ENCODE results near the gene ZBTB33. TPM values are rescaled to one million over a fixed set of nuclear protein-coding genes. Genes with fewer than 3 reads are reported as not detected.

ZBTB33 gene
- total RNA-seq, 3 donors from 2014 or later = 10.7 to 12.9 (median 11.4) TPM

GRCh38 chrX:120244395-120244734 lies 6.2 kb upstream of the ZBTB33 start:
- Mint-ChIP-seq H3K4me3 (peak overlapping the region; percentile 99), H3K36me3 (ENCODE audit: insufficient read depth) (no peaks in the 10 kb centered on the region), H3K27me3 (ENCODE audit: low read depth) (no peaks in the 10 kb centered on the region), H3K4me1 (ENCODE audit: low read depth) (peaks cover 17% of the 10 kb centered on the region), H3K9me3 (no peaks in the 10 kb centered on the region)
- no peak for DNase-seq
- ATAC-seq = peak in 1 of 2 donors; percentile 9

- Mint-ChIP-seq H3K4me3 (peak overlapping the region; percentile 99), H3K9me3 (no peaks in the 10 kb centered on the region), H3K27me3 (ENCODE audit: low read depth) (no peaks in the 10 kb centered on the region), H3K4me1 (ENCODE audit: low read depth) (peaks cover 18% of the 10 kb centered on the region), H3K36me3 (ENCODE audit: insufficient read depth) (no peaks in the 10 kb centered on the region)
- DNase-seq (peak; percentile 37), ATAC-seq (peak; percentile 86 to 94)
Observed at GRCh38 chrX:120244735-120245498, 5.7 kb upstream of the ZBTB33 start.

GRCh38 chrX:120251471-120252011 lies 929 bp downstream of the ZBTB33 start:
- no peaks in the 10 kb centered on the region for H3K27me3 Mint-ChIP-seq (ENCODE audit: low read depth)
- peaks cover 21% of the 10 kb centered on the region for H3K4me1 Mint-ChIP-seq (ENCODE audit: low read depth)
- H3K4me3 Mint-ChIP-seq = peak overlapping the region; percentile 95
- ATAC-seq (peak; percentile 1 to 2), DNase-seq (no peak)
- peaks cover 15% of the 10 kb centered on the region for H3K36me3 Mint-ChIP-seq (ENCODE audit: insufficient read depth)
- no peaks in the 10 kb centered on the region for H3K9me3 Mint-ChIP-seq

GRCh38 chrX:120253784-120254183 lies 3.2 kb downstream of the ZBTB33 start:
- H3K4me1 Mint-ChIP-seq (ENCODE audit: low read depth) = peaks cover 28% of the 10 kb centered on the region

GRCh38 chrX:120260369-120260768 lies 9.8 kb downstream of the ZBTB33 start:
- H3K4me1 Mint-ChIP-seq (ENCODE audit: low read depth) = peaks cover 14% of the 10 kb centered on the region
- no peaks in the 10 kb centered on the region for H3K27me3 Mint-ChIP-seq (ENCODE audit: low read depth)
- no peaks in the 10 kb centered on the region for H3K9me3 Mint-ChIP-seq
- H3K4me3 Mint-ChIP-seq = no peak overlapping the region
- no peak for DNase-seq
- H3K36me3 Mint-ChIP-seq (ENCODE audit: insufficient read depth) = peaks cover 2% of the 10 kb centered on the region
- no peak for ATAC-seq

More at GRCh38 chrX:120253784-120254183, 3.2 kb downstream of the ZBTB33 start:
- H3K27me3 Mint-ChIP-seq (ENCODE audit: low read depth) = no peaks in the 10 kb centered on the region
- DNase-seq (no peak), ATAC-seq (no peak)
- H3K4me3 Mint-ChIP-seq = no peak overlapping the region
- H3K36me3 Mint-ChIP-seq (ENCODE audit: insufficient read depth) = peaks cover 17% of the 10 kb centered on the region
- H3K9me3 Mint-ChIP-seq = no peaks in the 10 kb centered on the region

- ATAC-seq (no peak), DNase-seq (no peak)
- Mint-ChIP-seq H3K36me3 (ENCODE audit: insufficient read depth) (no peaks in the 10 kb centered on the region), H3K4me3 (no peak overlapping the region), H3K9me3 (no peaks in the 10 kb centered on the region), H3K27me3 (ENCODE audit: low read depth) (no peaks in the 10 kb centered on the region), H3K4me1 (ENCODE audit: low read depth) (no peaks in the 10 kb centered on the region)
Observed at GRCh38 chrX:120262859-120263708, 12.5 kb downstream of the ZBTB33 start.

- DNase-seq (no peak), ATAC-seq (no peak)
- Mint-ChIP-seq H3K36me3 (ENCODE audit: insufficient read depth) (no peaks in the 10 kb centered on the region), H3K4me3 (no peak overlapping the region), H3K4me1 (ENCODE audit: low read depth) (peaks cover 2% of the 10 kb centered on the region), H3K9me3 (no peaks in the 10 kb centered on the region), H3K27me3 (ENCODE audit: low read depth) (no peaks in the 10 kb centered on the region)
Observed at GRCh38 chrX:120264341-120264740, 13.7 kb downstream of the ZBTB33 start.

- DNase-seq (no peak), ATAC-seq (peak; percentile 62 to 67)
- peaks cover 9% of the 10 kb centered on the region for H3K4me1 Mint-ChIP-seq (ENCODE audit: low read depth)
- no peaks in the 10 kb centered on the region for H3K9me3 Mint-ChIP-seq
- no peaks in the 10 kb centered on the region for H3K27me3 Mint-ChIP-seq (ENCODE audit: low read depth)
- no peaks in the 10 kb centered on the region for H3K36me3 Mint-ChIP-seq (ENCODE audit: insufficient read depth)
- H3K4me3 Mint-ChIP-seq = no peak overlapping the region
Observed at GRCh38 chrX:120269373-120270035, 18.9 kb downstream of the ZBTB33 start.

- DNase-seq = no peak
- Mint-ChIP-seq H3K4me3 (no peak overlapping the region), H3K9me3 (no peaks in the 10 kb centered on the region), H3K27me3 (ENCODE audit: low read depth) (no peaks in the 10 kb centered on the region), H3K4me1 (ENCODE audit: low read depth) (peaks cover 9% of the 10 kb centered on the region), H3K36me3 (ENCODE audit: insufficient read depth) (no peaks in the 10 kb centered on the region)
- ATAC-seq = no peak
Observed at GRCh38 chrX:120270567-120270966, 20.0 kb downstream of the ZBTB33 start.

GRCh38 chrX:120271218-120271617 lies 20.6 kb downstream of the ZBTB33 start:
- H3K36me3 Mint-ChIP-seq (ENCODE audit: insufficient read depth) = no peaks in the 10 kb centered on the region

GRCh38 chrX:120274145-120274544 lies 23.5 kb downstream of the ZBTB33 start:
- Mint-ChIP-seq H3K36me3 (ENCODE audit: insufficient read depth) (no peaks in the 10 kb centered on the region), H3K4me3 (no peak overlapping the region), H3K4me1 (ENCODE audit: low read depth) (peaks cover 9% of the 10 kb centered on the region), H3K27me3 (ENCODE audit: low read depth) (no peaks in the 10 kb centered on the region), H3K9me3 (no peaks in the 10 kb centered on the region)
- ATAC-seq = no peak
- DNase-seq = no peak

More at GRCh38 chrX:120271218-120271617, 20.6 kb downstream of the ZBTB33 start:
- no peaks in the 10 kb centered on the region for H3K27me3 Mint-ChIP-seq (ENCODE audit: low read depth)
- DNase-seq = no peak
- peaks cover 9% of the 10 kb centered on the region for H3K4me1 Mint-ChIP-seq (ENCODE audit: low read depth)
- no peak for ATAC-seq
- H3K4me3 Mint-ChIP-seq = no peak overlapping the region
- no peaks in the 10 kb centered on the region for H3K9me3 Mint-ChIP-seq

GRCh38 chrX:120274958-120275357 lies 24.3 kb downstream of the ZBTB33 start:
- DNase-seq = no peak
- H3K4me1 Mint-ChIP-seq (ENCODE audit: low read depth) = peaks cover 1% of the 10 kb centered on the region
- no peak overlapping the region for H3K4me3 Mint-ChIP-seq
- no peaks in the 10 kb centered on the region for H3K9me3 Mint-ChIP-seq
- no peaks in the 10 kb centered on the region for H3K36me3 Mint-ChIP-seq (ENCODE audit: insufficient read depth)
- ATAC-seq = no peak
- no peaks in the 10 kb centered on the region for H3K27me3 Mint-ChIP-seq (ENCODE audit: low read depth)

- Mint-ChIP-seq H3K27me3 (ENCODE audit: low read depth) (no peaks in the 10 kb centered on the region), H3K4me1 (ENCODE audit: low read depth) (no peaks in the 10 kb centered on the region), H3K9me3 (no peaks in the 10 kb centered on the region), H3K36me3 (ENCODE audit: insufficient read depth) (no peaks in the 10 kb centered on the region), H3K4me3 (no peak overlapping the region)
- ATAC-seq = no peak
- no peak for DNase-seq
Observed at GRCh38 chrX:120281021-120281624, 30.5 kb downstream of the ZBTB33 start.

- Mint-ChIP-seq H3K4me3 (no peak overlapping the region), H3K9me3 (no peaks in the 10 kb centered on the region), H3K4me1 (ENCODE audit: low read depth) (no peaks in the 10 kb centered on the region), H3K36me3 (ENCODE audit: insufficient read depth) (no peaks in the 10 kb centered on the region), H3K27me3 (ENCODE audit: low read depth) (no peaks in the 10 kb centered on the region)
- ATAC-seq (no peak), DNase-seq (no peak)
Observed at GRCh38 chrX:120281761-120282160, 31.1 kb downstream of the ZBTB33 start.

Measured in activated T-cell treated with anti-CD3 and anti-CD28 coated beads, Interleukin-2, amount 50 U/mL, for 4 hours (primary cell).